MM.1S (cell line): ENCODE results near the gene AUTS2.

Experiments used
- DNase-seq: peaks from one replicate; pipeline ENCODE4 v3.0.0-alpha.2; 2015
- H2AFZ ChIP-seq: fragments of 300-600 bp; sonication (generic); 2 replicates; pipeline ENCODE4 v1.6.0; 2016; ENCODE audit warnings: antibody characterized with exemption, low read length
- H3F3A ChIP-seq: fragments of 300-600 bp; sonication (generic); 2 replicates; pipeline ENCODE4 v1.6.1; 2016; ENCODE audit warnings: mild to moderate bottlenecking, antibody characterized with exemption, low read length, moderate library complexity, mixed read lengths; ENCODE audit not compliant: insufficient read depth
- H3K27ac ChIP-seq: fragments of 300-600 bp; sonication (generic); 2 replicates; pipeline ENCODE4 v1.5.1; 2016; ENCODE audit warnings: mild to moderate bottlenecking, low read length
- H3K27me3 ChIP-seq: fragments of 300-600 bp; sonication (generic); replicated peaks from 2 replicates; pipeline ENCODE4 v1.6.0; 2016; ENCODE audit warnings: low read length; ENCODE audit not compliant: insufficient read depth
- H3K36me3 ChIP-seq: fragments of 300-600 bp; sonication (generic); replicated peaks from 2 replicates; pipeline ENCODE4 v1.6.1; 2016; ENCODE audit warnings: mild to moderate bottlenecking, low read length, mixed read lengths; ENCODE audit not compliant: insufficient read depth
- H3K4me1 ChIP-seq: fragments of 300-600 bp; sonication (generic); 2 replicates; pipeline ENCODE4 v1.6.1; 2016; ENCODE audit warnings: low read length, mixed read lengths
- H3K4me2 ChIP-seq: fragments of 300-600 bp; sonication (generic); 2 replicates; pipeline ENCODE4 v1.6.0; 2016; ENCODE audit warnings: low read depth, low read length
- H3K4me3 ChIP-seq: fragments of 300-600 bp; sonication (generic); 2 replicates; pipeline ENCODE4 v1.5.1; 2016; ENCODE audit warnings: low read length, mixed read lengths
- H3K79me2 ChIP-seq: fragments of 300-600 bp; sonication (generic); 2 replicates; pipeline ENCODE4 v1.6.1; 2016; ENCODE audit warnings: mixed run types, low read length, mixed read lengths
- H3K9ac ChIP-seq: fragments of 300-600 bp; sonication (generic); 2 replicates; pipeline ENCODE4 v1.6.1; 2016; ENCODE audit warnings: low read length, mixed read lengths
- H3K9me2 ChIP-seq: fragments of 300-600 bp; sonication (generic); replicated peaks from 2 replicates; pipeline ENCODE4 v1.6.1; 2016; ENCODE audit warnings: mild to moderate bottlenecking, low read length, mixed read lengths; ENCODE audit not compliant: insufficient read depth
- H3K9me3 ChIP-seq: fragments of 300-600 bp; sonication (generic); replicated peaks from 2 replicates; pipeline ENCODE4 v1.6.1; 2016; ENCODE audit warnings: mild to moderate bottlenecking, low read length, mixed read lengths; ENCODE audit not compliant: insufficient read depth
- H4K20me1 ChIP-seq: fragments of 300-600 bp; sonication (generic); 2 replicates; pipeline ENCODE4 v1.6.1; 2016; ENCODE audit warnings: mild to moderate bottlenecking, low read length, moderate library complexity, mixed read lengths; ENCODE audit not compliant: insufficient read depth
- CTCF ChIP-seq: fragments of 300-600 bp; sonication (generic); IDR thresholded peaks from 2 replicates; pipeline ENCODE4 v1.5.1; 2016; ENCODE audit warnings: antibody characterized with exemption, low read length, mixed read lengths
- EZH2 ChIP-seq: fragments of 300-600 bp; sonication (generic); optimal IDR thresholded peaks from 2 replicates; pipeline ENCODE3; 2017; ENCODE audit warnings: low read depth, mild to moderate bottlenecking, antibody characterized with exemption, low read length, mixed read lengths
- EZH2phosphoT487 ChIP-seq: fragments of 300-600 bp; sonication (generic); IDR thresholded peaks from 2 replicates; pipeline ENCODE4 v1.6.1; 2018; ENCODE audit warnings: antibody characterized with exemption, low read length

AUTS2 gene

GRCh38 chr7:69989551-69989950 is 391.3 kb downstream of the AUTS2 start:
- Histone ChIP-seq H3K9me2 (no peaks in the 10 kb centered on the region), H3K36me3 (no peaks in the 10 kb centered on the region), H3K4me2 (no peak overlapping the region), H3K79me2 (no peaks in the 10 kb centered on the region), H3K27me3 (no peaks in the 10 kb centered on the region), H3K9me3 (no peaks in the 10 kb centered on the region), H3K4me3 (no peak overlapping the region), H3K4me1 (no peaks in the 10 kb centered on the region), H3K9ac (no peak overlapping the region), H3F3A (no peaks in the 10 kb centered on the region), H4K20me1 (no peaks in the 10 kb centered on the region), H2AFZ (no peak overlapping the region), H3K27ac (no peak overlapping the region)
- no peak for TF ChIP-seq CTCF
- no peak for TF ChIP-seq EZH2phosphoT487
- no peak for TF ChIP-seq EZH2
- no peak for DNase-seq

- Histone ChIP-seq H3K9me2 (no peaks in the 10 kb centered on the region), H3F3A (no peaks in the 10 kb centered on the region), H3K27ac (no peak overlapping the region), H3K9ac (no peak overlapping the region), H3K4me2 (no peak overlapping the region), H3K4me3 (no peak overlapping the region), H3K27me3 (no peaks in the 10 kb centered on the region), H3K4me1 (no peaks in the 10 kb centered on the region), H3K36me3 (no peaks in the 10 kb centered on the region), H3K9me3 (no peaks in the 10 kb centered on the region), H3K79me2 (no peaks in the 10 kb centered on the region), H4K20me1 (no peaks in the 10 kb centered on the region), H2AFZ (no peak overlapping the region)
- TF ChIP-seq CTCF (no peak), EZH2 (no peak), EZH2phosphoT487 (no peak)
- peak; percentile 54 for DNase-seq
Observed at GRCh38 chr7:69992938-69993337, 394.7 kb downstream of the AUTS2 start.

GRCh38 chr7:69994218-69994617 is 395.9 kb downstream of the AUTS2 start:
- no peak overlapping the region for H3K4me2 ChIP-seq
- no peaks in the 10 kb centered on the region for H3K36me3 ChIP-seq
- H2AFZ ChIP-seq = no peak overlapping the region
- H3K9me3 ChIP-seq = no peaks in the 10 kb centered on the region
- TF ChIP-seq EZH2phosphoT487 = no peak
- TF ChIP-seq CTCF = no peak
- TF ChIP-seq EZH2 = no peak
- no peaks in the 10 kb centered on the region for H3K9me2 ChIP-seq
- no peak for DNase-seq
- H3K27ac ChIP-seq = no peak overlapping the region
- H3K9ac ChIP-seq = no peak overlapping the region
- no peaks in the 10 kb centered on the region for H3K27me3 ChIP-seq
- no peaks in the 10 kb centered on the region for H3K79me2 ChIP-seq
- no peak overlapping the region for H3K4me3 ChIP-seq
- no peaks in the 10 kb centered on the region for H3K4me1 ChIP-seq
- no peaks in the 10 kb centered on the region for H4K20me1 ChIP-seq
- no peaks in the 10 kb centered on the region for H3F3A ChIP-seq
